HG03097 (cell line): ENCODE measurements around the gene TOM1L2.

Experiments
- ATAC-seq: cut with Tn5 transposase; IDR thresholded peaks from one replicate; pipeline ENCODE4 v1.9.1; 2021; ENCODE audit not compliant: unreplicated experiment, low FRiP score

The TOM1L2 gene

DNA sequence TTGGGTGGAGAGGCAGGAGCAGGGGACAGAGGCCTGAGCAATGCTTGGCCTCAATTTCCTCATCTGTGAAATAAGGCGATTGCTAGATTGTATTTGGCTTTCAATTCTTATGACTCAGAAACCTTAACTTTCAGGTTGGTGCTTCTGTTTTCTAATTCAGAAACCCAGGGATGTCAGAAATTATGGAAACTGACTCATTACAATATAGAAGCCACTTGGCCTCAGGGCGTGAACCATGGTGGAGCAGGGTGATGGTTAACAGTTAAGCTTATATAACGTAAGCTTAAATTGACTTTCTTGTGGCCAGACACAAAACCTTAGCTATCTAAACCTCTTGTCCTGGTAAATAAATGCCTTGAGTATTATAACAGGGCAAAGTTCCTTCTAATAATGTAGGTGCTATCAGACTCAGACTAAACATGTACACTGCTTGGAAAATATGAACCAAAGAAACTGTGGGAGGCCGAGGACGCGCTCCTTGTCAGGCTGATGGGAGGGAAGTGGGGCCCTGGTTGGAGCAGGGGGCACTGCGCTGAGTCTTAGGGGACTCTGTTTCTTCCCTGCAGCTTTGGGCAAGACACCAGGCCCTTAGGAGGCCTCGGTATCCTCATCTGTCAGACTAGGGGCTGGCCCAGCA, 118.3 kb downstream of the TOM1L2 start:
- ATAC-seq: no peak

GRCh38 chr17:17852930-17853329, 119.3 kb downstream of the TOM1L2 start:
- ATAC-seq: no peak

DNA sequence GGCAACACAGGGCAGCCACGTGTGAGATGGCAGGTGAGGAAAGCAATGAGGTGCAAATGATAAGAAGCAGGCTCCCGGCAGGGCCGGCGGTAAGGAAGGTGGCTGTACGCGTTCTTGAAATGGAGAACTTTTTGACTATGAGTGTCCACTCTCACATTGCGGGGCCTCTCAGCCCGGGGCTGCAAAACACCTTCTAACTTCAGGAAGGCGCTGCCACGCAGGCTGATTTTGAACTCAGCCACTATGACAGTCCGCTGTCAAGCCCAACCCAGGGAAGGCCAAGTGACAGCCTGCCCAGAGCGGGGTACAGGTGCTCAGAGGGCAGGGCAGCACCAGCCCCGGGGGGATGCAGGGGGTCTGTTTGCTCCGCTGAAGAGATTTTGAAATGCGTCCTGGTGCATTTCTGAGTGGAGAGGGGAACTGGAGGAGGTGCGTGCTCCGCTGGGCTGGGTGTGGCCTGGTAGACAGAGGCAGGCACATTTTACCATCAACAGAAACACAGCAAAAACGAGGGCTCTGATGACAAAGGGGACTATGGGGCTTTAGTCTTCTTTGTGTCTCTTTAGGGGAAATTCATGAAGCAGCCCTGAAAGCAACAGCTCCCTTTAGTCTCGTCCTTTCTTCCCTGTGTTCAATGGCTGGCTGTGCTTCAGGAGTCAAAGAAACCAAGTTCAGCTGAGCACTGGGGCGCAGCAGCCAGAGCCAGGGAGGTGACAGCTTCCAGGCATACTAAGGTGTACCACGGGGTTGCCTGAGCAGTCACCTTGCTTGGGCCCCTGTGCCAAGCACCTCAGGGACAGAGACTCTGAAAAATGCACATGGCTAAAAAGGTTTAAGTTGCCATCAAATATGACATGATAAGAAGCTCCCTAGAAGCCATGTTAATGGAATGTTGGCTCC, 120.8 kb downstream of the TOM1L2 start:
- ATAC-seq: no peak

- ATAC-seq: no peak
These were observed 122.3 kb downstream of the TOM1L2 start for GRCh38 chr17:17849845-17850373.

DNA sequence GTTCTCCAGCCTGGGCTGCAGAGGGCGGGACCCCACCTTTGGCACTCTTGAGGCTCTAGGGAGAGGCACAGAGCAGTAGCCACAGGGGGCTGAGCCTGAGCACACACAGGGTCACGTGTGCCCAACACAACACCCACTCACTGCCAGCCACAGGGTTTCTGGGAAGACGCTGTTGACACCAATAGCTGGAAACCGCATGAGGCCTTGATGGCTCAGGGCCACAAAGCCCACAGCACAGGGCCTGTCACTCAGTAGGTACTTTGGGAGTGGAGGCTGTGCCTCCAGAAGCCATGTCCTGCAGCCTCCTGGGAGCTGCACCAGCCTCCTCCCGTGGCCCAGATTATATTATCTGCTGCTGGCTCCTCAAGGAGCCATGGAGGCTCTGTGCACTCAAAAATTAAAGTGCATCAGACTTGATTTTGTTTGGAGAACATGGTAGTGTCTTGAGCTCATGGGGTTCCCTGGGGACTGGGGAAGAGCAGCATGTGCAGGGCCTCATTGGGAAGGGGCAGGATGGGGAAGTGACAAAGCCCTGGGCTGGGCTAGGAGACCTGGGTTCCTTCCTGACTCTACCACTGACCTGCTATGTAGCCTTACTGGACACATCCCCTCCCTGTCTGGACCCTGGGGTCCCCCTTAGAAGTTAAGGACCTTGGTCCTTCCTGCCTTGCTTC, 122.9 kb downstream of the TOM1L2 start:
- no peak for ATAC-seq

DNA sequence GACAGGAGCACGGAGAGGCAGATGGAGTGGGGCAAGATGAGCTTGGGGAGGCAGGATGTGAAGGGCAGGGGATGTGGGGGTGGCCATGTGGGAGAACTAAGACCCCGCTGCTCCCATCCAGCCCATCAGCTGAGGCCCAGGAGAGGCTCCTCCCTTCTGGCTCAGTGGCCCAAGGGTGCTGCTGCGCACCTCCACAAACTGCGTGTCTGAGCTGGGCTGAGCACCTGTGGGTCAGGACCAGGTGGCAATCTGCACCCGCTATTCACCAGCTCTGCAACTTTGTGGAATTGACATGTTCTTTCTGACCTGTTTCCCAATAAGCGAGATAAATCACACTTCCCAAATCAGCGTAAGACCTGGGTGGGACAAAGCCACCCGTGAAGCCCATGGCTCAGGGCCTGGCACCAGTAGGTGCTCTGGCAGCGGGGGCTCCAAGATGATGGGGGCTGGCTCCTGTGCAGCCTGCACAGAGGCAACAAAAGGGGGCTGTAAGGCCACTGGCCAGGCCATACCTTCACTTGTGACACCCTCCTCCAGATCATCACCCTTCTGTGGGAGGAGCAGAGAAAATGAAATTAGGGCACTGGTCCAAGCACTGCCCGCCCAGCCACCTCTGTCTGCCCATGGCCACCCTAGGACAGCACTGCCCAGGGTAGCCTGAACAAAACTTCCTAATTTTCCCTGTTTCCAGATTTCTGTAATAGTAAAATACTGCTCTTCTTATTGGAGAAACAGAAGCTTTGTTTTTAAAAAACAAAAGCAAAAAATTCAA, 123.7 kb downstream of the TOM1L2 start:
- no peak for ATAC-seq

DNA sequence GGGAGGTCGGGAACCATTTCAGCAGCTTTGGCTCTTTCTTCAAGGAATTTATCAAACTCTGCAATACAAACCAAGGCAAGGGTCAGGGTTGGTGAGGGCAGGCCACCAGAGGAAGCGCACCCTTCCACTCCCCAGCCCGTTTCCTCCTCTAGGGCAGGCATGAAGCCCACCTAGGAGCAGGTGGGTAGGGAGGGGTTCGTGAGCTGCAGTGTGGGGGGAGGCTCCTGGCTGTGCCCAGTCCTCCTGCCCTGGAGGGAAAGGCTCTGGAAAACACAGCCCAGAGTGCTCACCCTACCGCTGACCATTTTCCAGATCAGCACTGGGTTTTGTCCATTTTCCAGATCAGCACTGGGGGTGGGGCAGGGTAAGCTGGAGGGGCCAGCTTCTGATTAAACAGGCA, 124.5 kb downstream of the TOM1L2 start:
- no peak for ATAC-seq

DNA sequence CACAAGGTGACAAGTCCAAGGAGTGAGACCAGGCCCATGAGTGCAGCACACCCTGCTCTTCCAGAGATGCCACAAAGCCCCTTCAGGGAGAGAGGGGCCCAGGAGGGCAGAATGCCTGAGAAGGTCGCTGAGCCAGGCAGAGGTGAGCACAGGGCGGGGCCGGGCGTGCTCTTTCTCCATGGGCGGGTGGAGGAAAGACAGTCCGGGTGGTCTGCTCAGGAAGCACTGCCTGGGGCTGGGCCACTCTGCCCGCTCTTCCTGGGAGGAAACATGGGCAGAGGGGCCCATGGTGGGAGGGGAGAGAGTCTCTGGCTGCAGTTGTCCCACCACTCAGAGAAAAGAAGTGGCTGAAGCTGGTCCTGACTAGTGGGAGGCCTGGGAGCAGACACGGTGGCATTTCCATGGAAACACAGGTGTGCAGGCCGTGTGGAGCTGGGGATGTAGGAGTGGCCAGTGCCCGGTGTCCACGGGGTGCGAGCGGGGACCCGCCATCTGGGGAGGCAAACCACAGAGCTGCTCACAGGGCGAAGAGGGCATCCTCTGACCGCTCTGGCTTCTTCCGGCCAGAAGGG, 125.0 kb downstream of the TOM1L2 start:
- no peak for ATAC-seq

- no peak for ATAC-seq
These were observed 125.6 kb downstream of the TOM1L2 start for GRCh38 chr17:17846645-17847044.

DNA sequence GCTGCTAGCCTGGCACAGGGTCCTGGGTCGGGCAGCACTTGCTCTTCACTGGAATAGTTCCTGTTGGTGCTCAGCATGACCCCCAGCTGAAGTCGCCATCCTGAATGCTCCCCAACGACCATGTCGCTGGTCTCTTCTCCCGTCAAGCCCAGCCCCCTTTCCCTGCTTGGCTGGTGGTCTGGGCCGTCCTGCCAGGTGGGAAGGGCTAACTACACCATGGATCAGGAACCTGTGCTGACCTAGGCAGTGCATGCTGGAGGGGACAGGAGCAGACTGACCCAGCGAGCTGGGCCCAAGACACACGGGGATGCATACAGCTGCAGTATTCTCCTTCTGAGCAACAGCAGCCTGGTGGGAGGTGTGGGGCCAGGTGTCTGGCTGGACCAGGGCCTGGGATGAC, 126.2 kb downstream of the TOM1L2 start:
- ATAC-seq: no peak

DNA sequence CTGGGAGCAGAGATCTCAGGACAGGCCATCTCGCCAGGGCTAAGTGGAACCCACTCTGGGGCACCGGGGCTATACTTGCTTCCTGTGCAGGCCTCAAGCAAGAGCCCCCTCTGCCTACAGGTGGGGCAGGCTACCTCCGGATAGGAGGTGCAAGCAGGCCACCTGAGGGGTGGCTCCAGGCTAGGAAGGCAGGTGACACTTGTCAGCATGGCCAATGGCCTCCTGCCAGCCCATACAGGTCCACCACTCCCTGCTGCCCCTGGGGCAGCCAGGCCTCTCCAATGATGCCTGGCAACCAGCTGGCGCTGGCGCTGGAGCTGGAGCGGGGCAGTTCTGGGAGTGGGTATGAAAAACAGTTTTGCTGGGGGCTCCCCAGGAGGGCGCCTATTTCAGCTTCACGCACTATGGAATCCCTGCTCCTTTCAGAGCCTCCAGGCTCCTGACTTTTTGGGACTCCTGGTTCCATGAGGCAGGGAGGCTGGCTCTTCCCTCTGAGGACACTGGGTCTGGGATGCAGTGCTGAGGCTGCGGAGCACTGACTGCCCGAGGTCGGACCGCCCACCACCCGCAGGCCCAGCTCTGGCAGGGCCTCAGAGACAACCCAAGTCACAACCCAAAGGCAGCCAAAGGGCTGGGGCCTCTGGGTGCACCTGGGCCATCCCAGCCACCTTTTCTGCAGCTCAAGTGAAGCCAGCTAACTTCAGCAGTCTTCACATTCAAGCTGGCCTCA, 127.0 kb downstream of the TOM1L2 start:
- no peak for ATAC-seq

DNA sequence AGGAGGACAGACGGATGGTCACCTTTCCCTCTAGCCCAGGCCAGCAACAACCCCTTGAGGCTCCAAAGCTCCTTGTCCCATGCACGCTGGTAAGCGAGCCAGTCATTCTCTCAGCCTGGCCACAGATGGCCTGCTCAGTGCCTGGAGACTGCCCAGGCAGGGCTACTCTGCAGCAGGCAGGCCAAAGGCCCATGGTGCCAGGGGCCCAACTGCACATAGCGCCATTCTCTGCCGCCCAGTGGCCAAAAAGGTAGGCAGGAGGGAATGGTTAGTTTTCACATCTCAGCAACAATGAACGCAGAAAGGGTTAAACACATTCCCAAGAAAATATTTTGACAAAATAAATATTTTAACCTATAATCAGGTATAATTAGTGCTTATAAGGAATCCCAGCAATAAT, 127.7 kb downstream of the TOM1L2 start:
- no peak for ATAC-seq

GRCh38 chr17:17844079-17844478, 128.1 kb downstream of the TOM1L2 start:
- ATAC-seq: no peak

- no peak for ATAC-seq
These were observed 129.1 kb downstream of the TOM1L2 start for GRCh38 chr17:17843096-17843495.

- ATAC-seq: no peak
These were observed 129.9 kb downstream of the TOM1L2 start for GRCh38 chr17:17842111-17842876.

DNA sequence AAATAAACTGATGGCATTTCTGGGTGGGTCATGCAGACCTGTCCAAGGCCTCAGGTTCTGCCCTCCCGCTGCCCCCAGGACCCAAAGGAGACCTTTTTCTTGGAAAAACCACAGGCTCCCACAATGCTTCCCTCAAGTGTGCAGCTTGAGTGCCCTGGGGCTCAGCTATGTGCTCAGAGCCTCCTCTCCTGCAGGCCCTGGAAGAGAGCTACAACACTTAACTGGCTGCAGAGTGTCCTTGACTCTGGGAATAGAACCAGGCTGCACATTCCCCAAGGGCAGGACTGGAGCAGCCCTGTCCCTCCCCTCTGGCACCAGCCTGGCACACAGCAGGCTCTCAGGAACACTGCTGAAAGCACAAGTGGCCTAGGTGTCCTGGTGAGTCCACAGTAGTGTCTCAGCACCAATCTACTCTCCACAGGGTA, 130.6 kb downstream of the TOM1L2 start:
- no peak for ATAC-seq

- no peak for ATAC-seq
These were observed 131.2 kb downstream of the TOM1L2 start for GRCh38 chr17:17840751-17841591.
